ENCODE measurements around the gene RNASE13.

- TF ChIP-seq, protein P1, sequence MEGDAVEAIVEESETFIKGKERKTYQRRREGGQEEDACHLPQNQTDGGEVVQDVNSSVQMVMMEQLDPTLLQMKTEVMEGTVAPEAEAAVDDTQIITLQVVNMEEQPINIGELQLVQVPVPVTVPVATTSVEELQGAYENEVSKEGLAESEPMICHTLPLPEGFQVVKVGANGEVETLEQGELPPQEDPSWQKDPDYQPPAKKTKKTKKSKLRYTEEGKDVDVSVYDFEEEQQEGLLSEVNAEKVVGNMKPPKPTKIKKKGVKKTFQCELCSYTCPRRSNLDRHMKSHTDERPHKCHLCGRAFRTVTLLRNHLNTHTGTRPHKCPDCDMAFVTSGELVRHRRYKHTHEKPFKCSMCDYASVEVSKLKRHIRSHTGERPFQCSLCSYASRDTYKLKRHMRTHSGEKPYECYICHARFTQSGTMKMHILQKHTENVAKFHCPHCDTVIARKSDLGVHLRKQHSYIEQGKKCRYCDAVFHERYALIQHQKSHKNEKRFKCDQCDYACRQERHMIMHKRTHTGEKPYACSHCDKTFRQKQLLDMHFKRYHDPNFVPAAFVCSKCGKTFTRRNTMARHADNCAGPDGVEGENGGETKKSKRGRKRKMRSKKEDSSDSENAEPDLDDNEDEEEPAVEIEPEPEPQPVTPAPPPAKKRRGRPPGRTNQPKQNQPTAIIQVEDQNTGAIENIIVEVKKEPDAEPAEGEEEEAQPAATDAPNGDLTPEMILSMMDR (IDR thresholded peaks at IDR 0.05): no peak
- no peak for TF ChIP-seq POLR2A (IDR thresholded peaks at IDR 0.05)
Observed at GRCh38 chr14:21078726-21079125, 44.1 kb upstream of the RNASE13 start.
